Renal cortical epithelial cell (primary cell): ENCODE results near the gene CELA3B. TPM values are rescaled to one million over a fixed set of nuclear protein-coding genes. Genes with fewer than 3 reads are reported as not detected.
"Not testable (repeated sequence)": the region's sequence is repeated elsewhere in the genome, so short reads cannot be mapped to it uniquely, and the experiment has no call there.

Experiments
- DNase-seq: peaks from one replicate; pipeline ENCODE4 v3.0.0-alpha.2; 2011; ENCODE audit warnings: low read depth
- total RNA-seq: library from RNA; depleted of rRNA; stranded (reverse); fragments of >200 nt; gene quantifications from 2 replicates; pipeline ENCODE4 v1.2.3, GENCODE V29; 2014

CELA3B gene
- total RNA-seq, 1 donor from 2014 or later: not detected

DNA sequence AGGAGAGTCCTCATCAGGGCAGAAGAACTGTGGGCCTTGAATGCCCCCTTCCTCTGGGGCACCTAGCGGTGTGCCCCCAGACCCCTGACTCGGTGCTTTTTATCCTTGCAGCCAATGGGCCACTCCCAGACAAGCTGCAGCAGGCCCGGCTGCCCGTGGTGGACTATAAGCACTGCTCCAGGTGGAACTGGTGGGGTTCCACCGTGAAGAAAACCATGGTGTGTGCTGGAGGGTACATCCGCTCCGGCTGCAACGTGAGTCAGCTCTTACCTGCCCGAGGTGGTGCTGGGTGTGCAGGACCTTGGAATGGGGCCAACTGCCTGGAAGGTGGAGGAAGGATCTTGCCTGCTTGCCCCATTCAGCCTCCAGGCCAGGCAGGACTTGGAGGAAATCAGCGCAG lies 30.4 kb downstream of the CELA3B start:
- not testable (repeated sequence) for DNase-seq

DNA sequence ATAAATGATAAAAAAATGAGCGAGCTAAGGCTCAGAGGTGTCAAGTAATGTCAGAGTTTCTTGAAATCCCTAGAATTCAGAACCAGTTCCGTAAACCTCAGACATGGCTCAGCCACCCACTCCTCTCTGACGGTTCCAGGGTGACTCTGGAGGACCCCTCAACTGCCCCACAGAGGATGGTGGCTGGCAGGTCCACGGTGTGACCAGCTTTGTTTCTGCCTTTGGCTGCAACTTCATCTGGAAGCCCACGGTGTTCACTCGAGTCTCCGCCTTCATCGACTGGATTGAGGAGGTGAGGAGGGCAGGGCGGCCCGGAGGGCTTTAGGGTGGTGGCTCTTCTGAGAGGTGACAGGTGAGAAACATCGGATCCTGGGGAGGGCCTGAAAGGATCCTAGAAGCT lies 32.7 kb downstream of the CELA3B start:
- not testable (repeated sequence) for DNase-seq

DNA sequence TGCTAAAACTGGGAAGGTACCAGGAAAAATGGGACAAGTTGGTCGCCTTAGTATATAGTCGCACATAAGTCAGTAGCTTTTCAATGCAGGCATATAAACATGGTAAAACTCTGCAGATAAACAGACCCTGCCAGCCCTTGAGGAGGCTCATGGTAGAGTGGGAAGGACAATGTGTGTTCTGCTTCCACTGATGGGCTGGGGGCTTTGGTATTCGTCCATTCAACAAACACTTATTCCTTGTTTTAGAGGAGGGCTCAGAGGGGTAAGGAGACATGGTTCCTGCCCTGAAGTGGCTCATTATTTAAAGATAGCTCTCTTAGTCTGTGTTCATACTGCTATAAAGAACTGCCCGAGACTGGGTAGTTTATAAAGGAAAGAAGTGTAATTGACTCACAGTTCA lies 35.9 kb downstream of the CELA3B start:
- not testable (repeated sequence) for DNase-seq

DNA sequence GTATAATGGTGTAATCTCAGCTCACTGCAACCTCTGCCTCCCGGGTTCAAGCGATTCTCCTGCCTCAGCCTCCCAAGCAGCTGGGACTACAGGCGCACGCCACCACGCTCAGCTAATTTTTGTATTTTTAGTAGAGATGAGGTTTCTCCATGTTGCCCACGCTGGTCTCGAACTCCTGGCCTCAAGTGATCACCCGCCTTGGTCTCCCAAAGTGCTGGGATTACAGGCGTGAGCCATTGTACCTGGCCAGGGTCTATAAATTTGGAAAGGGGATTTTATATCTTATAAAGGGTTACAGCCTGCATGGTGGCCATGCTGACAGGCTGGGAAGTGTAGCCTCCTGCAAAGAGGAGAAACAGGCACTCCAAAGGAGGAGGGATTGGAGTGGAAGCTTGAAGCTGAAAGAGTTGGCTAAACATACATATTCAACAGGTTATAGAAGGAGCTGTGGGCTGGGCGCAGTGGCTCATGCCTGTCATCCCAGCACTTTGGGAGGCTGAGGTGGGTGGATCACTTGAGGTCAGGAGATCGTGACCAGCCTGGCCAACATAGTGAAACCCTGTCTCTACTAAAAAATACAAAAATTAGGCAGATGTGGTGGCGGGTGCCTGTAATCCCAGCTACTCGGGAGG lies 37.9 kb downstream of the CELA3B start:
- not testable (repeated sequence) for DNase-seq

DNA sequence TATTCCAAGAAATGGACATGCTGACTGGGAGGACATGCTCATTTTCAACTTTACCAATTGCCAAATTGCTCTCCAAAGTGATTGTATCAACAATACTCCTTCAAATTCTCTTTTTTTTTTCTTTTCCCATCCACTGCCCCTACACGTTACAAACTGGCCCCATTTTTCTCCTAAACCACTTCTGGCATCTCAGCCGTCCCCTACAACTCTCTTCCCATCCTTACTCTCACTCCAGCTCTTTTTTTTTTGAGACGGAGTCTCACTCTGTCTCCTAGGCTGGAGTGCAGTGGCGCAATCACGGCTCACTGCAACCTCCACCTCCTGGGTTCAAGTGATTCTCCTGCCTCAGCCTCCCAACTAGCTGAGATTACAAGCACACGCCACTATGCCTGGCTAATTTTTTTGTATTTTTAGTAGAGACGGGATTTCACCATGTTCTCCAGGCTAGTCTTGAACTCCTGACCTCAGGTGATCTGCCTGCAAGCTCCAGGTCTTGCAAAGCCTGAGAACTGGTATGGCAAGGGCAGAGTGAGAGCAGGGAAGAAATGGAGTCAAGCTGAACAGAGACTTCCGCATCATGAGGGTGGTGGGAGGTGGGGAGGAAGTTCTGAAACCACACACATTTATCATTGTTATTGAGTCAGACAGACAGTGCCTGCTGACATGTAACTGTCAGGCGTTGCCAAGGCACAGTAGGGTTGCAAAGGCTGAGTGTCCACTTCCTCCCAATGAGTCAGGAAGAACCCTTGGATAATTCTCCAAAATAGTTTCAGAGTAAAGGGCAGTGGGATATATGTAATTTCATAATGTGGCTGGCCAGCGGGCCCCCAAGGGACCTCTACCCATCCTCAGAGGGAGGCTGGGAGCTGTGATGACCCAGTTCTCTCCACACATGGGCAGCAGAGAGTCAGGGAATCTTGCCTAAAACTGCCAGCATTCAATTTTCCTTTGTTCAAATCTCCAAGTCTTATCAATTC lies 42.0 kb downstream of the CELA3B start:
- peak; percentile 90 for DNase-seq

DNA sequence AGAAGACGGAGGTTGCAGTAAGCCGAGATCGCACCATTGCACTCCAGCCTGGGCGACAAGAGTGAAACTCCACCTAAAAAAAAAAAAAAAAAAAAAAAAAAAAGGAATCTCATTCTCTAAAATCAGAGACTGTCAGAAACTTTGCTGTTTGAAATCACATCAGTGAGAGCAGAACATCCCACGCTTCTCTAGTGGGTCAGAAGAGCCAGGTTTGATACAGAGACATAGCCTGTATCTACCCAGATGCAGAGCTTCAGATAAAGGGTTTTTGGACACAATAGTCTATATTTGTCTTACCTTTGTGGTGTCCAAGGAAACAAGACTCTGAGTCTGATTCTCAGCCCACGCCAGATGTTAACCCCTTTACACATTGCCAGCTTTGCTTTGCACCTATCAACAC lies 44.2 kb downstream of the CELA3B start:
- no peak for DNase-seq

DNA sequence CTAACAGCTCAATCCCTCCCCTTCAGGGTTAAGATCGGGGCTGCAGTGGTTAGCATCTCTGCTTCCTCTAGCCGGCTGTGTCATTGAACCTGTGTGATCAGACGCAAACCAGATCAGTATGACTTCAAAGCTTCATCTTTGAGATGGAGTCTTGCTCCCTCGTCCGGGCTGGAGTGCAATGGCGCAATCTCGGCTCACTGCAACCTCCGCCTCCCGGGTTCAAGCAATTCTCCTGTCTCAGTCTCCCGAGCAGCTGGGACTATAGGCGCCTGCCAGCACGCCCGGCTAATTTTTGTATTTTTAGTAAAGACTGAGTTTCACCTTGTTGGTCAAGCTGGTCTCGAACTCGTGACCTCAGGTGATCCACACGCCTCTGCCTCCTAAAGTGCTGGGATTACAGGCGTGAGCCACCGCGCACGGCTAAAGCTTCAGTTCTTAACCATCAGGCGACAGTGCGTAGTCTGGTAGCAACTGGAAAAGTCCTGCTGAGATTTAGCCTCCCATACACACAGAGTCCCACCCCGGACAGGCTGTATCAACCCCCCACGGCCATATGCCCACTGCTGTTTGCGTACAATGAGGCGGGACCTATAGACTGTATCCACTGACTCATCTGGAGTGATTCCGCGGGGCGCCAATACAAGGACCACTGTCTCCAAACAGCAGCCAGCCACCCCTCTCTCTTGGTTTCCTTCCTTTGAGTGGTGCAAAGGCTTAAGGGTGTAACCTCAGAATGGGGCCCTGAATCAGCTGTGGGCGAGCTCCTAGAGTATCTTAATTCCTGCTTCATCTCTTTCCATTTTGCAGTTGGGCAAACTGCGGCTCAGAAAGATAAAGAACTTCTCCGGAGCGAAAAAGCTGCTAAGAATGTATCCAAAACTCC lies 47.9 kb downstream of the CELA3B start:
- no peak for DNase-seq

DNA sequence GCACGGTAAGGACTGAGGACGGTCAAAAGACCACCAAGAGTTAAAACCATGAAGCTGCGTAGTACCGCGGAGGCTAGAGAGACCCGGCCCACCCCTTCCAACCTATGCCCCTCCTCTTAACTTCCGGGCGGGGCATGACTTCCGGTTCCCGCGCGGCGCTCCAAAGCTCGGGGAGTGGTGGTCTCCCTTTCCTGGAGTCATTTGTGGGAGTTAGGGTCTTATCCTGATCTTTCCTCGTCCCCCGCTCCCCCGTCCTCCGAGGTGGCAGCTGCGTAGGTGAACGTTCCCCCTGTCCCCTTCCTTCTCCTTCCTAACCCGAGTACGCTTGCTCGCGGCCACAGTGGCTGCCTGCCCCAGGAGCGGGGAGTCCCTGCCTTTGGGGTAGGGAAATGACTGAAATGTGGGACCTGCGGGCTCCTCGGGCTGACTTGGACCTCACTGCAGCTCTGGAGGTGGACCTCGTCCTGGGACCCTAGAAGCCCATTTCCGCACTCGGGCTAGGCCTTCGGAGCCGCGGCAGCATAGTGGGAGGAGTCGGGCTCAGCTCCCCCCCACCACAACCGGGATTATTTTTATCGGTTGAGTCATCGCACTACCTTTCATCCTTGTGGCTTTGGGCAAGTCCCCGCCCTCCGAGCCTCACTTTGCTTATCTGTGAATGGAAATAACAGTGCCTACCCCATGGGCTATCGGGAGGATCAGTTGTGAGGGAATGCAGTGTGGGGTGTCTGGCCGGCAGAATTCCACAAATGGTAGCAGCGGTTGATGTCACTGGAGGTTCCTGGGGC lies 48.7 kb downstream of the CELA3B start:
- DNase-seq: peak; percentile 85

DNA sequence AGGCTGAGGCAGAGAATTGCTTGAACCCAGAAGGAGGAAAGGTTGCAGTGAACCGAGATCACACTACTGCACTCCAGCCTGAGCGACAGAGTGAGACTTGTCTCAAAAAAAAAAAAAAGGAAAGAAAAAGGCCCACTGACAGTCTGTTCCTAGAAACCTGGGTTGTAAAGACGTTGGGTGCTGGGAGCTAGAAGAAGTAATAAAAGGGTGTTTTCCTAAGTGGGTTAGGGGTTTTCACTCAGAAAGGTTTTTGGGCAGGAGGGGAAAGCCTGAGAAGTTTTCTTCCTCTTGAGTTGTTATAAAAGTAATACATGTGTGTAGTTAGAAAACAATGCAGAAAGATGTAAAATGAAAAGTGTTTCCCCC lies 50.1 kb downstream of the CELA3B start:
- no peak for DNase-seq

DNA sequence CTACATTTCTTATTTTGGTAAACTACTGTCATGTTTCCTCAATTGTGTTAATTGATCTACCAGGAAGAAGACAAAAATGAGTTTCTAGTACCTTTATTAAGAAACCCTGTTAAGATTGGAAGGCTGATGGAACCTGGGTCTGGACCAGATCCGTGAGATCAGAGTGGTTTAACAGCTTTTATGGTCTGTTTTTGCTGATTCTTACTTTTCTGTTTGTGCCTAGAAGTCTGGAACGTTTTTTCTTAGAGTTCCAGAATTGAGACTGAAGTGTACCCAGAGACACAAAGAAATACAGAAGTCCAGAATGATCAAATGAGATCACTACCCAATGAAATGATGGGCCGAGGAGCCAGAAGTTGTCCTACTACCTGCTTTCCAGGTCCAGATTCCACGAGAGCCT lies 53.2 kb downstream of the CELA3B start:
- DNase-seq: no peak

DNA sequence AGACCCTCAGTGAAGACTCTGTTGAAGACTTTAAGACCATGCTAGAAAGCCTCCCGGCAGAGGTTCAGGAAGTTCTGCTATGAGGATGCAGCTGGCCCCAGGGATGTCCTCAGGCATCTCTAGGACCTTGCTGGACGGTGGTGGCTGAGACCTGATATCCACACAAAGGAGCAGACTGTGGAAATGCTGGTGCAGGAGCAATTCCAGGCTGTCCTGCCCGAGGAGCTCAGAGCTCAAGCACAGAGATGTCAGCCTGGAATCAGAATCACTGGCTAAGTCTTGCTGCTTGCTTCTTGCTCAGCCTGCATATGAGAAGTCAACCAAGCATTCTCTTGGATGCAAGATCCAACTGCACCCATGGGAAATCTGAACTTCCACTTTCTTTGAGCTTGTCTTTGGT lies 53.7 kb downstream of the CELA3B start:
- no peak for DNase-seq

DNA sequence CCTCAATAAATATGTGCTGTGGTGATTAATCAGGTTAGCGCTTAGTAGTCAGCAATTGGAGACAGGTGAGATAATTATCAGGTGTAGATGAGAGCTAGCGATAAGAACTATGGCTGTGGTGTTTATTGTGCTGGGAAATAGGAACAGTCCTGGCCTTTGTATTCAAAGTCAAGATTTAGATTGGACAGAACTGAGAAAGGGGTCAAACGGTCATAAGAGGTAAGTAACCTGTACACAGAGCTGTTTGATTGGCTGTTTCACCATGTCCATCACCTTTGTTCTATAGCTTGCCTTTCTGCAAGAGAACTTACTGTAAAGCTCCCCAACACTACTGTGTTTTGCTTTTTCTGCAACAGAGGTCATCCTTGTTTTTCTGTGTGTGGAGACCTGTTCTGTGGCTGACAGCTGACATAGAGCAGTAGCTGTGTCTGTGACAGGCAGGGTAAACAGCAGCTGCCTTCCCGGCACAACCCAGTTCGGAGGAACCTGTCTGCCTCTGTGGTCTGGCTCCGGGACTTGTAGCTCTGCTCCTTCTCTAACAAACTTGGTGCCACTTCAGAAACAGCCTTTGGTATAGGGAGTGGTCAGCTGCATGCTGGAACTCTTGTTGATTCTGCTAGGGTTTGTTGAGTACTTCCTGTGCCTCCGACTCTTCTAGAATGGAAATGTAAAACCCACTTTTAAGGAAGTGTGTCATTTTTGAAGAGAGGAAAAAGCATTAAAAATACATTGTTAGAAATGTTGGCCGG lies 54.6 kb downstream of the CELA3B start:
- no peak for DNase-seq

DNA sequence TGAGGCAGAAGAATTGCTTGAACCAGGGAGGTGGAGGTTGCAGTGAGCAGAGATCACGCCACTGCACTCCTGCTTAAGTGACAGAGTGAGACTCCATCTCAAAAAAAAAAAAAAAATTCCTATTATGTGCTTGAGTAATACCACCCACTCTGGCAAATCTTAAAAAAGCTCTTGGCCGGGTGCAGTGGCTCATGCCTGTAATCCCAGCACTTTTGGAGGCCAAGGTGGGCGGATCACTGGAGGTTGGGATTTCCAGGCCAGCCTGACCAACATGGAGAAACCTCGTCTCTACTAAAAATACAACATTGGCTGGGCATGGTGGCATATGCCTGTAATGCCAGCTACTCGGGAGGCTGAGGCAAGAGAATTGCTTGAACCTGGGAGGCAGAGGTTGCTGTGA lies 58.0 kb downstream of the CELA3B start:
- not testable (repeated sequence) for DNase-seq

DNA sequence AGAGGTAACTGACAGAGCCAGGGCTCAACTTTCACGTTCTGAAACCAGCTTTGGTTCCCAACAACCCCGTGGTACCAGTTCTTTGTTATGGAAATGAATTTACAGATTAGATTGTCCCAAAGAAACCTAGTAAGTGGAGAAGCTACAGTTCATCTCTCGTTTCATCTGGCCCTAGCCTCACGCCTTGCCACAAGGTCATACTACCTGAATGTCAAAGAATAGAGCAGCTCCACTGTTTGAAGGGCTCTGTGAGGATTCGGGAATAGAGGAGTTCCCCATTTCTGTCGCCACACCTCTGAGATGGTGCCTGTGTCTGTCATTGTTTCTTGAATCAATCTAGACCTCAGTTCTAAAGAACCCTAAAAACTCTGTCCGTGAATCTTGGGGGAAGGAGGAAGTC lies 60.7 kb downstream of the CELA3B start:
- DNase-seq: no peak

DNA sequence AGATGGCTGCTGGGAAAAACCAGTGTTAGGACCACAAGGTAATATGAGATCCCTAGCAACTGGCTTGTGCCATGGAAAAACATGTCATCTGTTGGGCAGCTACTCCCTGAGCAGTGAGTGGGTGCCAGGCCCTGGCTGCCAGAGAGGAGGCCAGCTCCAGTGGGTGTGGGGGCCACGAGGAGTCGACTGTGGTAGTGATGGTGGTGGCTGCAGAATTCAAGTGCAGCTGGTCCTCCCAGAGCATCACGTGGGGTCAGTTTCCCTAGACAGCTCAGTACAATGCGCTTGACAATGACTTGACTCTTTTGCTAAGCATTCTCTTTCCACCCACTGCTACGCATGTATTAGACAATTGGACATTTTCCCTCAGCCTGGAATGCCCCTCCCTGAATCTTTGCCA lies 61.2 kb downstream of the CELA3B start:
- DNase-seq: no peak

Other genes with a start within 250 kb of the CELA3B start
- 32.1 and 100 TPM in 2 replicates for gene USP48, start 193.9 kb upstream of the CELA3B start, total RNA-seq
- 0.69 TPM in 1 of 2 replicates, not detected in the other for gene LDLRAD2, start 164.8 kb upstream of the CELA3B start, total RNA-seq
- 219 and 912 TPM in 2 replicates for gene HSPG2, start 39.7 kb upstream of the CELA3B start, total RNA-seq
- gene CELA3A, start 24.6 kb downstream of the CELA3B start, total RNA-seq: not detected in 2 replicates
- 233 and 926 TPM in 2 replicates for gene CDC42, start 75.7 kb downstream of the CELA3B start, total RNA-seq
- gene WNT4, start 166.1 kb downstream of the CELA3B start, total RNA-seq: under 0.01 and 0.17 TPM in 2 replicates